HG03354 (cell line): ENCODE results near the gene USP37.

Source experiments
- ATAC-seq: cut with Tn5 transposase; IDR thresholded peaks from one replicate; pipeline ENCODE4 v1.9.1; 2021; ENCODE audit warnings: mild to moderate bottlenecking; ENCODE audit not compliant: unreplicated experiment, poor library complexity, severe bottlenecking

Gene USP37

DNA sequence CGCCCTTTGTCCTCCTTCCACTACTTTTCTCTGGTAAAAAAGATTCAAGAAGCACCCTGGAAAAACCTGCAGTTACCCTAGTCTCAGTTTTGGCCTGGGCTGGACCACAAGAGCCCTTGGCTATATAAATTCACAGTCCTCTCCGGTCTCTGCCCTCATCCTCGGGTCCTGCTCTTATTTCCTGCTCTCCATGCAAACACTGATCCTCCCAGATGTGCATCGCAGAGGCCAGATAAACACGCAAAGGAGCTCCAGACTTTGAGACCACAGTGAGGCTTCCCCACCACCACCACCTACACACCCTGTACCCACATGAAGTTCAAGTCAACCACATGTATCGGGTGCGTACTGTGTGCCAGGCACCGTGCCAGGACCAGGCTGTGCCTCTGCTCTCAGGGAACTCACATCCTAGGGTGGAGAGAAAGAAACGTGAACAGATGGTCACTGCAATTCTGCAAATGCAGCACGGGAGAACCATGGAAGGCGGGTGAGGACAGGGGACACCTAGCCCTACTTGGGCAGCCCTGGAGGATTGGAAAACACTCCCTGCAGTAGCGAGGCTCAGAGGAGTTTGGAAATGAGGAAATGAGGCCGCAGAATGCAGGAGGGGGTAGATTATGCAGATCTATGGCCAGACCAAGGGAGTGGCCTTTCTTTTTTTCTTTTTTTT is 161.1 kb downstream of the USP37 start:
- ATAC-seq: no peak

DNA sequence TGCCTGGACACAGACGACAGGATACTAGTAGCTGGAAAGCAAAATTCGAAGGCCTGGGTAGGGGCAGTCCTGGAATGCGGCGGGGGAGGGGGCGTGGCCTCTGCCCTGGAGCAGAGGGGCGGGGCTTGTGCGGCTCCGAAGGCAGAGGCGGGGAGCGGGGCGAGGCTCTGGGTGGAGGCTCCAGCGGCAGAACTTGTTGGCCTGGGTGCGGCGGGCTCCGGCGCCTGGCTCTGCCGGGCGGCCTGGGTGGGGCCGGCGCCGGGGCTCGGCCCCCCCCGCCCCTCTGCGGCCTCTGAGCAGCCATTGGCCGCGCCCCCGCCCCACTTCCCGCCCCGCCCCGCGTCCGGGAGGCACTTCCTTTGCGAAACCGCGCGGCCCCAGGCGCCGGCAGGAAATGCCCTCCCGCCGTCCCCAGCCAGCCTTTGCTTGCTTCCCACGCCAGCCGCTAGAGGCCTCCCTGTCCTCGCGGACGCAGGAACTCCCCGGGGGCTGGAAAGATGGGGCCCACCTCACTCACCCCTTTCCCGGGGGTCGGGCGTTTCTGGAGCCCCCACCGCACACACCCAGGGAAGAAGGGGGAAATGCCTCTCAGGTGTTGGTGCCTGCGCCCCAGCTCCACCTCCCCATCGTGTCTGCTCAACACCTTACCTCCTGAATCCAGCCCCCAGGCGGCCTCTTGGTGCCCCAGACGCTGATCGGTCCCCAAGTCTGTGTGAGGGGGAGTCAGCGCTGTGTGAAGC is 161.8 kb downstream of the USP37 start:
- ATAC-seq: peak; percentile 82

DNA sequence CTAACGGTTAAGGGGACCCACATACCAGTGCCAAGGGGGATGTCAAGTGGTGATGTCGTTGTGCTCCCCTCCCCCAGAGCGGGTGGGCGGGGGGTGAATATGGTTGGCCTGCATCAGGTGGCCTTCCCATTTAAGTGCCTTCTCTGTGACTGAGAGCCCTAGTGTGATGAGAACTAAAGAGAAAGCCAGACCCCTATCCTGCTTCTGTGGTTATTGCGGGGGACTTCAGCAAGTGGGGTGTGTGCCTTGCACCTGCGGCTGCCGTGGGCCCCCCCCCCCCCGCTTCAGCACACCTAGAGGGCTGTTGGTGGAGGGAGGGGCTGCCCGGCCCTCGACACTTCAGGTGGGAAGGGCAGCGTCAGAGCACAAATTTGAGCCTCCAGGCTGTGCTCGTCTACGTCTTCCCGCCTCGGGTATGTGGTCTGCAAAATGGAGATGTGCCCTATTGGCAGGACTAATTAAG is 162.4 kb downstream of the USP37 start:
- ATAC-seq: peak; percentile 25

DNA sequence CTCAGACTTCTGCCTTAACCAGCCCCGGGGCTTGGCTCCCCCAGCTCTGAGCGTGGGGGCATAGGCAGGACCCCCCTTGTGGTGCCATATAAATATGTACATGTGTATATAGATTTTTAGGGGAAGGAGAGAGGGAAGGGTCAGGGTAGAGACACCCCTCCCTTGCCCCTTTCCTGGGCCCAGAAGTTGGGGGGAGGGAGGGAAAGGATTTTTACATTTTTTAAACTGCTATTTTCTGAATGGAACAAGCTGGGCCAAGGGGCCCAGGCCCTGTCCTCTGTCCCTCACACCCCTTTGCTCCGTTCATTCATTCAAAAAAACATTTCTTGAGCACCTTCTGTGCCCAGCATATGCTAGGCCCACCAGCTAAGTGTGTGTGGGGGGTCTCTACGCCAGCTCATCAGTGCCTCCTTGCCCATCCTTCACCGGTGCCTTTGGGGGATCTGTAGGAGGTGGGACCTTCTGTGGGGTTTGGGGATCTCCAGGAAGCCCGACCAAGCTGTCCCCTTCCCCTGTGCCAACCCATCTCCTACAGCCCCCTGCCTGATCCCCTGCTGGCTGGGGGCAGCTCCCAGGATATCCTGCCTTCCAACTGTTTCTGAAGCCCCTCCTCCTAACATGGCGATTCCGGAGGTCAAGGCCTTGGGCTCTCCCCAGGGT is 162.9 kb downstream of the USP37 start:
- no peak for ATAC-seq

DNA sequence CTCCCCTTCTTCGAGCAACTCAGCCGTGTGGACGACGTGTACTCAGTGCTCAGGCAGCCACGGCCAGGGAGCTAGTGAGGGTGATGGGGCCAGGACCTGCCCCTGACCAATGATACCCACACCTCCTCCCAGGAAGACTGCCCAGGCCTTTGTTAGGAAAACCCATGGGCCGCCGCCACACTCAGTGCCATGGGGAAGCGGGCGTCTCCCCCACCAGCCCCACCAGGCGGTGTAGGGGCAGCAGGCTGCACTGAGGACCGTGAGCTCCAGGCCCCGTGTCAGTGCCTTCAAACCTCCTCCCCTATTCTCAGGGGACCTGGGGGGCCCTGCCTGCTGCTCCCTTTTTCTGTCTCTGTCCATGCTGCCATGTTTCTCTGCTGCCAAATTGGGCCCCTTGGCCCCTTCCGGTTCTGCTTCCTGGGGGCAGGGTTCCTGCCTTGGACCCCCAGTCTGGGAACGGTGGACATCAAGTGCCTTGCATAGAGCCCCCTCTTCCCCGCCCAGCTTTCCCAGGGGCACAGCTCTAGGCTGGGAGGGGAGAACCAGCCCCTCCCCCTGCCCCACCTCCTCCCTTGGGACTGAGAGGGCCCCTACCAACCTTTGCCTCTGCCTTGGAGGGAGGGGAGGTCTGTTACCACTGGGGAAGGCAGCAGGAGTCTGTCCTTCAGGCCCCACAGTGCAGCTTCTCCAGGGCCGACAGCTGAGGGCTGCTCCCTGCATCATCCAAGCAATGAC is 163.6 kb downstream of the USP37 start:
- ATAC-seq: no peak

DNA sequence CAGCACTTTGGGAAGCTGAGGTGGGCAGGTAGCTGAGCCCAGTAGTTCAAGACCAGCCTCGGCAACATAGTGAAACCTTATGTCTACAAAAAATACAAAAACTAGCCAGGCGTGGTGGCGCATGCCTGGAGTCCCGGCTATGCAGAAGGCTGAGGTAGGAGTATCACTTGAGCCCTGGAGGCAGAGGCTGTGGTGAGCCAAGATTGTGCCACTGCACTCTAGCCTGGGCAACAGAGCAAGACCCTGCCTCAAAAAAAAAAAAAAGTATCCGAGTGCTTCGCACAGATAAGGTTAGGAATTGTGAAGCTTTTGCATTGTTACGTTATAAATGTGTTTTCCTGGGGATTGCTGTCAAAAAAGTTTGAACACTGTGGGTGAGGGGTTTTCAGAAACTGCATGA is 164.3 kb downstream of the USP37 start:
- no peak for ATAC-seq

DNA sequence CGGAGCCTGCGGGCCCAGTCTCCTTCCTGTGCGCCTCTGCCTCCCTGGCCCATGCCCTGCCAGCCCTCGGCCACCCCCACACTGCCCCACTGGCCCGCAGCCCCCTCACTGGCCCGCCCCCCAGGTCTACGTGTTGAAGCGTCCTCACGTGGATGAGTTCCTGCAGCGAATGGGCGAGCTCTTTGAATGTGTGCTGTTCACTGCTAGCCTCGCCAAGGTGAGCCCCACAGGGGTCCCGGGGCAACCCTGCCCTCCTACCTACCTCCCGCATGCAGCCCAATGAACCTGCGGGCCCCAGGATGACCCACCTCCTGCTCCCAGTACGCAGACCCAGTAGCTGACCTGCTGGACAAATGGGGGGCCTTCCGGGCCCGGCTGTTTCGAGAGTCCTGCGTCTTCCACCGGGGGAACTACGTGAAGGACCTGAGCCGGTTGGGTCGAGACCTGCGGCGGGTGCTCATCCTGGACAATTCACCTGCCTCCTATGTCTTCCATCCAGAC is 165.2 kb downstream of the USP37 start:
- ATAC-seq: no peak

DNA sequence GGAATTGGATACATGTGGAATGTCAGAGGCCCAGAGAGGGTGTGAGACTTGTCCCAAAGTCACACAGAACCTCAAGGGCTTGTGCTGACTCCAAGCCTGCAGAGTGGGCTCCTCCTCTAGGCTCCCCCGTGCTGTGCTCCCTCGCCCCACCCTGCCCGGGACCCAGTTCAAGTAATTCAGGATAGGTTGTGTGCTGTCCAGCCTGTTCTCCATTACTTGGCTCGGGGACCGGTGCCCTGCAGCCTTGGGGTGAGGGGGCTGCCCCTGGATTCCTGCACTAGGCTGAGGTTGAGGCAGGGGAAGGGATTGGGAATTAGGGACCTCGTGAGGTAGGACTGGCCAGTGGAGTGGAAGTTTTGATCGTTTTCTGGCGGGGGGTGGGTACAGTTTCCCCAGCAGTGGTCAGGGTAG is 165.7 kb downstream of the USP37 start:
- ATAC-seq: no peak

DNA sequence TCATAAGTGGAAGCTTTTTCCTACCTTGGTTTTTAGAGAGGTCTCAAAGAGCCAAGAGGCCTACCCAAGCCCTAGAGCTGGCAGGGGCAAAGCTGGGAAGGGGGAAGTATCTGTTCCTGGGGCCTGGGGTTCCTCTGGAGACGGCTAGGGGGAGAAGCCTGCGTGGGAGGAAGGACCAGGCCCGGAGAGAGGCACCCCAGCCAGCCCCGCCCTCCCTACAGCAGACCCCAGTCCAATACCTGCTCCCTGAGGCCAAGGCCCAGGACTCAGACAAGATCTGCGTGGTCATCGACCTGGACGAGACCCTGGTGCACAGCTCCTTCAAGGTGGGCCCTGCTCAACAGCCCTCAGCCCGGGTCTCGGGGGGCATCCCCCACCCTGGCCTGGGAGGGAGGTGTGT is 166.3 kb downstream of the USP37 start:
- ATAC-seq: no peak

DNA sequence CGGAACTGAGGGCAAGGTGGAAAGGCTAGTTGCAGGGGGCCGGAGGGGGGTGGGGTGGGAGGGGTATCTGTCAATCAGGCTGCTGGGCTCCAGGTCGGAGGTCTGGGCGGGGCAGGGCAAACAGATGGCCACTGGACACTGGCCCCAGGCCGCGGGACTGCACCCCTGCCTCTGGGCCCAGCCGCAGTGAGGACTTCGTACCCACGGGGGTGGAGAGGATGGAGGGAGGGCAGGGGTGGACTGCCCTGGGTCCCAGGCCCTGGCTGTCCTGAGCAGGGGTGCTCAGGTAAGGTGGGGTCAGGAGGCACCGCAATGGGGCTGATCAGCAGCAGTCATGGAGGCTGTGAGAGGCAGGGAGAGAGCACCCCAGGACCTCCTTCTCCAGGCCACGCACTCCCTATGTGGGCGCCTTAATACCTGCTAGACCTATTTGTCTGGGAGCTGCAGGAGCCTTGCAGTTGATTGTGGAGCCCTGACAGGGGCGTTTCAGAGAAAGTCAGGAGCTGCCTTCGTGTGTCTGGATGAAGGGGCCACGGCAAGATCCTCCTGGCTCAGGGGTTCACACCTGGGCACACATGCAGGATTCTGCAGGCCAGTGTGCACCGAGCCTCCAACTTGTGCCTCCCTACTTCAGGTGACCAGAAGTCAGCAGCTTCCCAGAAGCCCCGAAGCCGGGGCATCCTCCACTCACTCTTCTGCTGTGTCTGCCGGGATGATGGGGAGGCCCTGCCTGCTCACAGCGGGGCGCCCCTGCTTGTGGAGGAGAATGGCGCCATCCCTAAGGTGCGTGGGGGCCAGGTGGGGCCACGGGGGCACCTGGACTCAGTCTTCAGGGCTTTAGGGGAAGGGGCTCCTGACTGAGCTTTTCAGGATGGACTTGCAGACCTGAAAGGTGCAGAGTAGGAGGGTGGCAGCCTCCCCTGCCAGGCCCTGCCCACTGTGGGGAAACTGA is 166.9 kb downstream of the USP37 start:
- ATAC-seq: no peak
